NCI-H748 treated with DMSO at 0.1 percent for 48 hours (cell line): Measurements from ENCODE around the gene PRAMEF14.
"Not testable (repeated sequence)": the region's sequence is repeated elsewhere in the genome, so short reads cannot be mapped to it uniquely, and the experiment has no call there.

Experiments
- DNase-seq: peaks from one replicate; lab custom pipeline; 2025; lab: John Stamatoyannopoulos, UW

PRAMEF14 gene, protein sequence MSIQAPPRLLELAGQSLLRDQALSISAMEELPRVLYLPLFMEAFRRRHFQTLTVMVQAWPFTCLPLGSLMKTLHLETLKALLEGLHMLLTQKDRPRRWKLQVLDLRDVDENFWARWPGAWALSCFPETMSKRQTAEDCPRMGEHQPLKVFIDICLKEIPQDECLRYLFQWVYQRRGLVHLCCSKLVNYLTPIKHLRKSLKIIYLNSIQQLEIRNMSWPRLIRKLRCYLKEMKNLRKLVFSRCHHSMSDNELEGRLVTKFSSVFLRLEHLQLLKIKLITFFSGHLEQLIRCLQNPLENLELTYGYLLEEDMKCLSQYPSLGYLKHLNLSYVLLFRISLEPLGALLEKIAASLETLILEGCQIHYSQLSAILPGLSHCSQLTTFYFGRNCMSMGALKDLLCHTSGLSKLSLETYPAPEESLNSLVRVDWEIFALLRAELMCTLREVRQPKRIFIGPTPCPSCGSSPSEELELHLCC

DNA sequence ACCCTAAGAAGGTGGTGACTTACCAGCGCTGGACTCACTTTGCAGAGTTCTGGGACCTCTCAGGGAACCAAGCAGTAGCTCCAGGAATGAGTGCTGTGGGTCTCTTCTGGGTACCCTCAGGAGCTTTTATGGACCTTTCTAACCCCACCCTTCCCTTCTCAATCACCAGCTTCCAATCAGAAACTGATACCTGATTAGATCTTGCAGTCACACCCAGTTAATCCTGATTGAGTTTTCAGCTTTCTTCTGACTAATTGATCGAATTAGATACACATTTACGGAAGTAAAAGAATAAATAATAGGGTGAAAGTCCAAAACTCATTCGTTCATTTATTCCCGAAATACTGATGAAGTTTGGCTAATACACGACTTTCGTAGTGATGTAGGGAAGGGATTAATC, at the start of gene PRAMEF14:
TSS of gene PRAMEF14 (minus strand) at position 101 of the 400 bp plus-strand sequence. CDS start 1,820 bp downstream, outside the sequence.
- not testable (repeated sequence) for DNase-seq

DNA sequence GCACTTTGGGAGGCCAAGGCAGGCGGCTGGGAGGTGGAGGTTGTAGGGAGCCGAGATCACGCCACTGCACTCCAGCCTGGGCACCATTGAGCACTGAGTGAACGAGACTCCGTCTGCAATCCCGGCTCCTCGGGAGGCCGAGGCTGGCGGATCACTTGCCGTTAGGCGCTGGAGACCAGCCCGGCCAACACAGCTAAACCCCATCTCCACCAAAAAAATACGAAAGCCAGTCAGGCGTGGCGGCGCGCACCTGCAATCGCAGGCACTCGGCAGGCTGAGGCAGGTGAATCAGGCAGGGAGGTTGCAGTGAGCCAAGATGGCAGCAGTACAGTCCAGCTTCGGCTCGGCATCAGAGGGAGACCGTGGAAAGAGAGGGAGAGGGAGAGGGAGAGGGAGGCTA, 48.4 kb upstream of the PRAMEF14 start:
- DNase-seq = not testable (repeated sequence)

DNA sequence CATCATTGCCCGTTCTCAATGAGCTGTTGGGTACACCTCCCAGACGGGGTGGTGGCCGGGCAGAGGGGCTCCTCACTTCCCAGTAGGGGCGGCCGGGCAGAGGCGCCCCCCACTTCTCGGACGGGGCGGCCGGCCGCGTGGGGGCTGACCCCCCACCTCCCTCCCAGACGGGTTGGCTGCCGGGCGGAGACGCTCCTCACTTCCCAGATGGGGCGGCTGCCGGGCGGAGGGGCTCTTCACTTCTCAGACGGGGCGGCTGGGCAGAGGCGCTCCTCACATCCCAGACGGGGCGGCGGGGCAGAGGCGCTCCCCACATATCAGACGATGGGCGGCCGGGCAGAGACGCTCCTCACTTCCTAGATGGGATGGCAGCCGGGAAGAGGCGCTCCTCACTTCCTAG, 47.8 kb upstream of the PRAMEF14 start:
- DNase-seq = not testable (repeated sequence)

DNA sequence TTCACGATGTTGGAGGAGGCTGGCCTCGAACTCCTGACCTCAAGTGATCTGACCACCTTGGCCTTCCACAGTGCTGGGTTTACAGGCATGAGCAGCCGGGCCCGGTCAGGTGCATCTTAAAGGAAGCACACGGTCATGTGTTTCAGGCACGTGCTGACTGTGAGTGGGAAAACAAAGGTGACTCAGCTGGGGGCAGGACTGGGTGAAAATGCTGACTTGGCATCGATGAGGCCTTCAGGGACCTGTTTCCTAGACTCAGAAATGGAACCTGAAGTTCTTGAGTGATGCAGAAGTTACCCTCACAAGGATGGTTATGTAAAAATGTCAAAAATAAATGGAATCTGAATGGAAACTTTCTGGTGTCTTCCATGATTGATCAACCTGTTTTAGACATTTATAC, 46.1 kb upstream of the PRAMEF14 start:
- DNase-seq = not testable (repeated sequence)

DNA sequence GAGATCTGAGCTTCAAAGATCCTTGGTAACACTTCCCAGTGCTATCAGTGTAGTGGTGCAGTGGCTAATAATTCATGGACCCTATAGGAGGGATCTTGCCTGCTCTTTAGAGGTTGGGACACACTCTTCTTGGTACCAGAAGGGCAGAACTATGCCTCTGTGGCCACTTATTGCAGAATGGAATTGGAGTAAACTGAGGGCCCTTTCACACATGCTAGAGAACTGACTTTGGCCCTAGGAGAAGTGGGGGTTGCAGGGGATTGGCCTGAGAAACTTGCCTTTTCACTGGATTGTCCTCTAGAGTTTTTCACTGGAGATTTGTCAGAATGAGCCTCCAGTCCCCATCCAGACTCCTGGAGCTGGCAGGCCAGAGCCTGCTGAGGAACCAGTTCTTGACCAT, 42.4 kb upstream of the PRAMEF14 start, which contains the start of gene PRAMEF17:
TSS of gene PRAMEF17 (plus strand) at position 301 of the 400 bp plus-strand sequence. CDS start at position 327, 26 bp downstream.
- not testable (repeated sequence) for DNase-seq

DNA sequence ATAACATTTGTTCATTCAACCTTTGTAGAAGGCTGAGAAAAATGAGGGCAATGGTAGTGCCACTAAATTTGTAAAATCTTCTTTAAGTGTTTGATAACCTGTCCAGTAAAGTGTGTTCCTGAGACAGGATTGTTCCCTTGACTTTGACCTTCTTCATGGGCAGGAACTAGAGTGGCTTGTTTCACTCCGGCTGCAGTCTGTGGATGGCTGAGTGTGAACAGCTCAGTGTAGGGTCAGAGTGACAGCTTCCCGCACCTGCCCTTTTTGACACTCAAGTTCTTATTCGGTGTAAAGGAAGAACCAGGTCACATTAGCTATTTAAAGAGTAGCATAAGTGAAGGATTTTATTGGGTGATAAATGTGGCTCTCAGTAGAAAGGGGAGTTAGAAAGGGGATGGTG, 33.4 kb upstream of the PRAMEF14 start:
- DNase-seq = not testable (repeated sequence)

DNA sequence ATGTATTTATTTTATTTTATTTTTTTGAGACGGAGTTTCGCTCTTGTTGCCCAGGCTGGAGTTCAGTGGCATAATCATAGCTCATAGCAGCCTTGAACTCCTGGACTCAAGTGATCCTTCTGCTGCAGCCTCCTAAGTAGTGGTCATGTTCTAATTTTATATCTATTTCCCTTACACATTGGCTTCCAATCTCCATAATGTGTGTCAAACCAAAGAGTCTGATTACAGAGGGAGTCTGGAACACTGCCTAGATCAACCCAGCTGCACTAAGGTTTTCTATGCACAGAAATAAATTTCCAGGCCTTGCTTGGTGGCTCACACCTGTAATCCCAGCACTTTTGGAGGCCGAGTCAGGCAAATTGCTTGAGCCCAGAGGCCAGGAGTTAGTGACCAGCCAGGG, 32.0 kb upstream of the PRAMEF14 start:
- DNase-seq = not testable (repeated sequence)

DNA sequence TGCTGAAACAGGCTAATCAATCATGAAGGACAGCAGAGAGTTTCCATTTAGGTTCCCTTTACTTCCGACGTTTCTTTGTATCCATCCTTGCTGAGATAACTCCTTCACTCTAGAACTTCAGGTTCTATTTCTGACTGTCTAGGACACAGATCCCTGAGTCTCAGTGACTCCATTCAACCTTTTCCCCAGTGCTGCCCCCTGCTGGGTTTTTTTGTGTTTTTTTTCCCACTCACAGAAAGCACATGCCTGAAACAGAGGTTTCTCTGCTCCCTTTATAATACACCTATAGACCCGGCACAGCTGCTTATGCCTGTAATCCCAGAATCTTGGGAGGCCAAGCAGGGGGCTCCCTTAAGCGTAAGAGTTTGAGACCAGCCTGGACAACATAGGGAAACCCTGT, 21.6 kb upstream of the PRAMEF14 start:
- not testable (repeated sequence) for DNase-seq

DNA sequence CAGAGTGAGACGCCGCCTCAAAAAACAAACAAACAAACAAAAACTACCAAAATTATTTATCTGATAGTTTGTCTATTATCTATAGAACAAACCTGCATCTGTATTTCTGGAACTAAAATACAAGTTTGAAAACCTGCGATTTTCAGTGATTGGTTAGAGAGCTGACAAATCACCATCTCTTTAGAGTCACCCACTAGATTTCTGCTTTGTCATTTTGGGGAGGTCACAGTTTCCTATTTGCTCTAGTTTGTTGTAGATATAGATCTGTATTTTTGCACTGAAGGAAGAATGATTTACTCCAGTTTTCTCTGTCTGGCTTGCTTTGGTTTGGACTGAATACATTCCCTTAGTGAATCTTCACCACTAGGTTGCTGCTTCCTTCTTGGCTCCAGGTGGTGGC, 19.6 kb upstream of the PRAMEF14 start:
- not testable (repeated sequence) for DNase-seq

DNA sequence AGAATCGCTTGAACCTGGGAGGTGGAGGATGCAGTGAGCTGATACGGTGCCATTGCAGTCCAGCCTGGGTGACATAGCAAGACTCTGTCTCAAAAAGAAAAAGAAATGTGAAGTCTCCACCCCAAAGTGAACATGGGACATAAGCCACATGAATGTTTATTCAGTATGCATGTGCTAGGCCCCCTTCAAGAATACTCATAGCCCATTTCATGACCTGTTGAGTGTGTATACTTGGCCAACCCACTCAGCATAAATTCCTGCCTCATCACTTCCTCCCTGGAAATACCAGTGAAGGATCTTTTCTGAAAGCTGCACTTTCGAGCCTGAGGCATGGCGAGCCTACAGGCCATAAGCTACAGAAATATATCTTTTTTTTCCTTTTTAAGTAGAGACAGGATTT, 18.0 kb upstream of the PRAMEF14 start:
- DNase-seq = not testable (repeated sequence)

DNA sequence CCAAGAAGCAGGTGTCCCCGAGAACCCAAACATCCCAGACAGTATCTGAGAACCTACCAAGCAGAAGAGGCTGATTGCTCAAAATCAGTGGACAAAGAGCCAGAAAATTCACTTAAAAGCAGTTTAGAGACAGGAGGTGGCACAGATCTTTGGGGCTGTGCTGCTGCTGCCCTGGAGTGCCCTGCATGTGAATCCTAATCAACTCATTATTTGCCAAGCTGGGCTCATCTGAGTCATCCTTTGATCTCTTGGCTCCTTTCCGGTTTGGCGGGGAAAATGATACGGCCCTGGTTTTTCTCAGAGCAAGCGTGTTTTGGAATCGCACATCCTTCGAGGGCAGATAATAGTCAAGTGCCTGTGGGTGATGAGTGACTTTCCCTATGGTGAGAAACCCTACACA, 15.4 kb upstream of the PRAMEF14 start:
- not testable (repeated sequence) for DNase-seq

DNA sequence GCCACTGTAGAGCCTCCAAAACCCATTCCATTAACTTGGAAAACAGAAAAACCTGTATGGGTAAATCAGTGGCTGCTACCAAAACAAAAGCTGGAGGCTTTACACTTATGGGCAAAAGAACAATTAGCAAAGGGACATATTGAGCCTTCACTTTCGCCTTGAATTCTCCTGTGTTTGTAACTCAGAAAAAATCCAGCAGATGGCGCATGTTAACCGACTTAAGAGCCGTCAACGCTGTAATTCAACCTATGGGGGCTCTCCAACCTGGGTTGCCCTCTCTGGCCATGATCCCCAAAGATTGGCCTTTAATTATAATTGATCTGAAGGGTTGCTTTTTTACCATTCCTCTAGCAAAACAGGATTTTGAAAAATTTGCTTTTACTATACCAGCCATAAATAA, 9.8 kb upstream of the PRAMEF14 start:
- DNase-seq = peak; percentile 19

DNA sequence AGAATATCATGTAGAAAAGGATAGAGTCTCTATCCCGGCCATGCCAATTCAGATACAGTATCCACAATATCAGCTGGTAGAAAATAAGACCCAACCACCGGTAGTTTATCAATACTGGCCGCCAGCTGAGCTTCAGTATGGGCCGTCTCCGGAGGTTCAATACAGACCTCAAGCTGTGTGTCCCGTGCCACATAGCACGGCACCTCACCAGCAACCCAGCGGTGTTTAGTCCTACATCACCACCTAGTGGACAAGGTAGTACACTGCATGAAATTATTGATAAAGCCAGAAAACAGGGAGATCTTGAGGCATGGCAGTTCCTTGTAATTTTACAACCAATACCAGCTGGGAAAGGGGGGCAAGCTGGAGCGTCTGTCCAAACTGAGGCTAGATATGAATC, 7.5 kb upstream of the PRAMEF14 start:
- DNase-seq = not testable (repeated sequence)

DNA sequence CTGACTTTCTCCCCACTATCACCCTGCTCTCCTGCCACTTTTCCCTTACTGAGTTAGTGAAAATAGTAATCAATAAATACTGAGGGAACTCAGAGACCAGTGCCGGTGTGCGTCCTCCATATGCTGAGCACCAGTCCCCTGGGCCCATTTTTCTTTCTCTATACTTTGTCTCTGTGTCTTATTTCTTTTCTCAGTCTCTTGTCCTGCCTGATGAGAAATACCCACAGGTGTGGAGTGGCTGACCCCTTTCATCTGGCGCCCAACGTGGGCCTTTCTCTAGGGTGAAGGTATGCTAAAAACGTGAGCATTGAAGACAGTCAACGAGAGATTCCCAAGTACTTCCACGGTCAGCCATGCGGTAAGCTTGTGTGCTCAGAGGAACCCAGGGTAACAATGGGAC, 6.5 kb upstream of the PRAMEF14 start:
- not testable (repeated sequence) for DNase-seq

DNA sequence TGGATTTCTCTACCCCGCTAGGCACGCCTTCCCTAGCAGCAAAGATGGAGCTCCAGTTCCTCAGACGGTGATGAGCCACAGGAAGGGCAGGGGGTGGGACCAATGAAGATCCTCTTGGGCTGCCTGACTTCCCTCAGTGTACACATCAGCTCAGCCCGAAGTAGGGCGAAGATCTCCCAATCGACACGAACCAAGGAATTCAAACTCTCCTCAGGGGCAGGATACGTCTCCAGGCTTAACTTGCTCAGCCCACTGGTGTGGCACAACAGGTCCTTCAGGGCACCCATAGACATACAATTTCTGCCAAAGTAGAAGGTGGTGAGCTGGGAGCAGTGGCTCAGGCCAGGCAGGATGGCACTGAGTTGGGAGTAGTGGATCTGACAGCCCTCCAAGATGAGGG, 4.4 kb downstream of the PRAMEF14 start:
- not testable (repeated sequence) for DNase-seq

DNA sequence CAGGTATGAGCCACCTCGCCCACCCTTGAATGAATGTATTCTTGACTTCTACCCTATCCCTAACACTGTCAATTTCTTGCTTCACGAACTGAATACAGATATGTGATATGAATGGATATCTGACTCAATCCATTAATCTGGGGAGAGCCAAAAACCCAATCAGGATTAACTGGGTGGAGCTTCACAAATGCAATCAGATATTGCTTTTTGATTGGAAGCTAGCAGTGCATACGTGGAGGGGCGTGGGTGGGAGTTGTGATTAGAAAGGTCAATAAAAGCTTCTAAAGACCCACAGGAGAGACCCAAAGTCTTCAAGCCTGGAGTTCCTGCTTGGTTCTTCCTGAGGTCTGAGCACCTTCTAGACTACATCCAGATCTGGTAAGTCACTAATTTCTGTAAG, 31.7 kb downstream of the PRAMEF14 start, which contains the start of gene PRAMEF15:
TSS of gene PRAMEF15 (plus strand) at position 301 of the 400 bp plus-strand sequence. CDS start 2,827 bp downstream, outside the sequence.
- not testable (repeated sequence) for DNase-seq

DNA sequence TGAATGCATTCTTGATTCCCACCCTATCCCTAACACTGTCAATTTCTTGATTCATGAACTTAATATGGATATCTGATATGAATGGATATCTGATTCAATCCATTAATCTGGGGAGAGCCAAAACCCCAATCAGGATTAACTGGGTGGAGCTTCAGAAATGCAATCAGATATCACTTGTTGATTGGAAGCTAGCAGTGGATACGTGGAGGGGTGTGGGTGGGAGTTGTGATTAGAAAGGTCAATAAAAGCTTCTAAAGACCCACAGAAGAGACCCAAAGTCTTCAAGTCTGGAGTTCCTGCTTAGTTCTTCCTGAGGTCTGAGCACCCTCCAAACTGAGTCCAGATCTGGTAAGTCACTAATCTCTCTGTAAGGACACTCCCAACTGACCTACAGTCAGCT, 43.7 kb downstream of the PRAMEF14 start, which contains the start of gene PRAMEF33:
TSS of gene PRAMEF33 (plus strand) at position 301 of the 400 bp plus-strand sequence. CDS start 2,416 bp downstream, outside the sequence.
- not testable (repeated sequence) for DNase-seq

DNA sequence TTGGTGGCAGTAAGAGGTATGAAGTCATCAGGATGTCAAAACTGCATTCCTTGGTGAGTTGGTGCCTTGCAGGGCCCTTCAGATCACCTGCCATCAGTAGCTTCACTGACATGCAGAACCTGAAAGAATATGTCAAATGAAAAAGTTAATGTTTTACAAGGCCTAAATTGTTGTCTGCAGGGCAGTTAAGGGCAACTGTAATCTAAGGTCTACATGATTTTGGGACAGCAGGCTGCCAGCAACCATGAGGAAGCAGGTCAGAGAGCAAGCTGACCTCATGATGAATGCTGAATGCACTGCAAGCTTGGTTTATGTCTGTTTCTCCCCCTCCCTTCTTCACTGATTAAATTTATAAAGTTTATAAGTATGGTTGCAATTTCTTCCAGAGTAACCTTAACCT, 44.7 kb downstream of the PRAMEF14 start:
- not testable (repeated sequence) for DNase-seq

DNA sequence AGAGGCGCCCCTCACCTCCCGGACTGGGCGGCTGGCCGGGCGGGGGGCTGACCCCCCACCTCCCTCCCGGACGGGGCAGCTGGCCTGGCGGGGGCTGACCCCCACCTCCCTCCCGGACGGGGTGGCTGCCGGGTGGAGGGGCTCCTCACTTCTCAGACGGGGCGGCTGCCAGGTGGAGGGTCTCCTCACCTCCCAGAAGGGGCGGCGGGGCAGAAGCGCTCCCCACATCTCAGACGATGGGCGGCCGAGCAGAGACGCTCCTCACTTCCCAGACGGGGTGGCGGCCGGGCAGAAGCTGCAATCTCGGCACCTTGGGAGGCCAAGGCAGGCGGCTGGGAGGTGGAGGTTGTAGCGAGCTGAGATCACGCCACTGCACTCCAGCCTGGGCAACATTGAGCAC, 48.2 kb downstream of the PRAMEF14 start:
- not testable (repeated sequence) for DNase-seq

DNA sequence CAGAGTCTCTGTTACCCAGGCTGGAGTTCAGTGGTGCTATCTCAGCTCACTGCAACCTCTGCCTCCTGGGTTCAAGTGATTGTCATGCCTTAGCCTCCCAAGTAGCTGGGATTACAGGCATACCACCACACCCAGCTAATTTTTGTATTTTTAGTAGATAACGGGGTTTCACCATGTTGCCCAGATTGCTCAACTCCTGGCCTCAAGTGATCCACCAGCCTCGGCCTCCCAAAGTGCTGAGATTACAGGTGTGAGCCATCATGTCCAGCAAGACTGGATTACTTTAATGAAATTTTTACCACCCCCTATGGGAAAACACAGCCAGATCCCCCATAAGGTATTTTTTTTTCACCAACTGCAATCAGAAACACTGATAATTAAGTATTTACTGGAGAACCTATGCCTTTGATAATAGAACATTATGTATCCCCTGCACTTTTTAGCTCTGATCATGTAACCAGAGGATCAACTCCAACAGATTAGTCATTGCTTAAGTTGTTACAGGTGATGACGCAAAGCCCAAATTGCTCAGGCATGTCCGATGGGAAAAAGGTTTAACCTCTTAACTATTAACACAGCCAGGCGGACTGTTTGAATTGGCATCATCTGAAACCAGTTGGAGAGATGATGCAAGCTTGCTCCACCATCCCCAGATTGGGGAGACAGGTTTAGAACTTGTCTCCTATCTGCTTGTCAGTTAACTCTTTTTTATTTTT, 49.6 kb downstream of the PRAMEF14 start:
- not testable (repeated sequence) for DNase-seq
